MM.1S (cell line): Measurements from ENCODE around the gene PDGFA.

Experiments used
- DNase-seq: peaks from one replicate; pipeline ENCODE4 v3.0.0-alpha.2; 2015
- H2AFZ ChIP-seq: fragments of 300-600 bp; sonication (generic); 2 replicates; pipeline ENCODE4 v1.6.0; 2016; ENCODE audit warnings: antibody characterized with exemption, low read length
- H3F3A ChIP-seq: fragments of 300-600 bp; sonication (generic); 2 replicates; pipeline ENCODE4 v1.6.1; 2016; ENCODE audit warnings: mild to moderate bottlenecking, antibody characterized with exemption, low read length, moderate library complexity, mixed read lengths; ENCODE audit not compliant: insufficient read depth
- H3K27ac ChIP-seq: fragments of 300-600 bp; sonication (generic); 2 replicates; pipeline ENCODE4 v1.5.1; 2016; ENCODE audit warnings: mild to moderate bottlenecking, low read length
- H3K27me3 ChIP-seq: fragments of 300-600 bp; sonication (generic); replicated peaks from 2 replicates; pipeline ENCODE4 v1.6.0; 2016; ENCODE audit warnings: low read length; ENCODE audit not compliant: insufficient read depth
- H3K36me3 ChIP-seq: fragments of 300-600 bp; sonication (generic); replicated peaks from 2 replicates; pipeline ENCODE4 v1.6.1; 2016; ENCODE audit warnings: mild to moderate bottlenecking, low read length, mixed read lengths; ENCODE audit not compliant: insufficient read depth
- H3K4me1 ChIP-seq: fragments of 300-600 bp; sonication (generic); 2 replicates; pipeline ENCODE4 v1.6.1; 2016; ENCODE audit warnings: low read length, mixed read lengths
- H3K4me2 ChIP-seq: fragments of 300-600 bp; sonication (generic); 2 replicates; pipeline ENCODE4 v1.6.0; 2016; ENCODE audit warnings: low read depth, low read length
- H3K4me3 ChIP-seq: fragments of 300-600 bp; sonication (generic); 2 replicates; pipeline ENCODE4 v1.5.1; 2016; ENCODE audit warnings: low read length, mixed read lengths
- H3K79me2 ChIP-seq: fragments of 300-600 bp; sonication (generic); 2 replicates; pipeline ENCODE4 v1.6.1; 2016; ENCODE audit warnings: mixed run types, low read length, mixed read lengths
- H3K9ac ChIP-seq: fragments of 300-600 bp; sonication (generic); 2 replicates; pipeline ENCODE4 v1.6.1; 2016; ENCODE audit warnings: low read length, mixed read lengths
- H3K9me2 ChIP-seq: fragments of 300-600 bp; sonication (generic); replicated peaks from 2 replicates; pipeline ENCODE4 v1.6.1; 2016; ENCODE audit warnings: mild to moderate bottlenecking, low read length, mixed read lengths; ENCODE audit not compliant: insufficient read depth
- H3K9me3 ChIP-seq: fragments of 300-600 bp; sonication (generic); replicated peaks from 2 replicates; pipeline ENCODE4 v1.6.1; 2016; ENCODE audit warnings: mild to moderate bottlenecking, low read length, mixed read lengths; ENCODE audit not compliant: insufficient read depth
- H4K20me1 ChIP-seq: fragments of 300-600 bp; sonication (generic); 2 replicates; pipeline ENCODE4 v1.6.1; 2016; ENCODE audit warnings: mild to moderate bottlenecking, low read length, moderate library complexity, mixed read lengths; ENCODE audit not compliant: insufficient read depth
- EZH2 ChIP-seq: fragments of 300-600 bp; sonication (generic); optimal IDR thresholded peaks from 2 replicates; pipeline ENCODE3; 2017; ENCODE audit warnings: low read depth, mild to moderate bottlenecking, antibody characterized with exemption, low read length, mixed read lengths
- EZH2phosphoT487 ChIP-seq: fragments of 300-600 bp; sonication (generic); IDR thresholded peaks from 2 replicates; pipeline ENCODE4 v1.6.1; 2018; ENCODE audit warnings: antibody characterized with exemption, low read length
- TF ChIP-seq, protein P1 (sequence below): fragments of 300-600 bp; sonication (generic); IDR thresholded peaks from 2 replicates; pipeline ENCODE4 v1.5.1; 2016; ENCODE audit warnings: antibody characterized with exemption, low read length, mixed read lengths

Gene PDGFA

DNA sequence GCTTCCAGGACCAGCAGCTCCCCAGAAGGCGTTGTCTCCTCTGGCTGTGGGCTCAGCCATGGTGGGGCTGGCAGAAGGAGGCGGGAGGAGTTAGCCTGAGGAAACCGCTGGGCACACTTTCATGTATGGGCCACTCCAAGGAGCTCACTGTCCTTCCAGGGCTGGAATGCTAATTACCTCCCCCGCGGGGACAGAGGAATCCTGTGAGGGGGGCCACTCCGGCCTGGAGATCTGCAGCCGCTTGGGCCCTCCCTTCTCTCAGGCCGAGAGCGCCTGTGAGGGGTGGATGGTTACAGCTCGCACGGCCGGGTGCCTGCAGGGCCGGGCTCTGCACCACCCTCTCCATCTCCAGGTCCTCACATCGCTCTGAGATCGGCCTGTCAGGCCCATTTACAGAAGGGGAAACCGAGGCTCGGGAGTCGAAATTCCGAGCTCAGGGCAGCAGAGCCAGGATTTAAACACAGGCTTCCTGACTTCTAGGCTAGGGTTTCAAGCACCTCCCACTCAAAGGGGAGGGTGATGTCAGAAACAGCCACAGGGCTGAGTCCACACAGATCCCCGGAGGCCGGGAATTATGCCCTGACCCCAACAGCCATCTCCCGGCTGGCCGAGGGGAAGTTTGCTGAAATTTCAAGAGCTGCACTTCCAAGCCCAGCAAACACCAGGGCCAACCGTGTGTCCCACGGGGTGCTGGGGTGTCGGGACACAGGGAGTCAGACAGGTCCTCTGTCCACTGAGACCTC, 59.1 kb downstream of the PDGFA start:
- H3K27ac ChIP-seq: no peak overlapping the region
- no peaks in the 10 kb centered on the region for H3K9me3 ChIP-seq
- H3K4me3 ChIP-seq: no peak overlapping the region
- no peaks in the 10 kb centered on the region for H3F3A ChIP-seq
- no peaks in the 10 kb centered on the region for H3K9me2 ChIP-seq
- DNase-seq: no peak
- no peaks in the 10 kb centered on the region for H3K27me3 ChIP-seq
- no peaks in the 10 kb centered on the region for H3K79me2 ChIP-seq
- no peak overlapping the region for H3K4me2 ChIP-seq
- H3K4me1 ChIP-seq: no peaks in the 10 kb centered on the region
- H2AFZ ChIP-seq: no peak overlapping the region
- no peak overlapping the region for H3K9ac ChIP-seq
- no peaks in the 10 kb centered on the region for H3K36me3 ChIP-seq
- no peaks in the 10 kb centered on the region for H4K20me1 ChIP-seq
- TF ChIP-seq, protein P1, sequence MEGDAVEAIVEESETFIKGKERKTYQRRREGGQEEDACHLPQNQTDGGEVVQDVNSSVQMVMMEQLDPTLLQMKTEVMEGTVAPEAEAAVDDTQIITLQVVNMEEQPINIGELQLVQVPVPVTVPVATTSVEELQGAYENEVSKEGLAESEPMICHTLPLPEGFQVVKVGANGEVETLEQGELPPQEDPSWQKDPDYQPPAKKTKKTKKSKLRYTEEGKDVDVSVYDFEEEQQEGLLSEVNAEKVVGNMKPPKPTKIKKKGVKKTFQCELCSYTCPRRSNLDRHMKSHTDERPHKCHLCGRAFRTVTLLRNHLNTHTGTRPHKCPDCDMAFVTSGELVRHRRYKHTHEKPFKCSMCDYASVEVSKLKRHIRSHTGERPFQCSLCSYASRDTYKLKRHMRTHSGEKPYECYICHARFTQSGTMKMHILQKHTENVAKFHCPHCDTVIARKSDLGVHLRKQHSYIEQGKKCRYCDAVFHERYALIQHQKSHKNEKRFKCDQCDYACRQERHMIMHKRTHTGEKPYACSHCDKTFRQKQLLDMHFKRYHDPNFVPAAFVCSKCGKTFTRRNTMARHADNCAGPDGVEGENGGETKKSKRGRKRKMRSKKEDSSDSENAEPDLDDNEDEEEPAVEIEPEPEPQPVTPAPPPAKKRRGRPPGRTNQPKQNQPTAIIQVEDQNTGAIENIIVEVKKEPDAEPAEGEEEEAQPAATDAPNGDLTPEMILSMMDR: no peak
- no peak for TF ChIP-seq EZH2
- TF ChIP-seq EZH2phosphoT487: no peak

DNA sequence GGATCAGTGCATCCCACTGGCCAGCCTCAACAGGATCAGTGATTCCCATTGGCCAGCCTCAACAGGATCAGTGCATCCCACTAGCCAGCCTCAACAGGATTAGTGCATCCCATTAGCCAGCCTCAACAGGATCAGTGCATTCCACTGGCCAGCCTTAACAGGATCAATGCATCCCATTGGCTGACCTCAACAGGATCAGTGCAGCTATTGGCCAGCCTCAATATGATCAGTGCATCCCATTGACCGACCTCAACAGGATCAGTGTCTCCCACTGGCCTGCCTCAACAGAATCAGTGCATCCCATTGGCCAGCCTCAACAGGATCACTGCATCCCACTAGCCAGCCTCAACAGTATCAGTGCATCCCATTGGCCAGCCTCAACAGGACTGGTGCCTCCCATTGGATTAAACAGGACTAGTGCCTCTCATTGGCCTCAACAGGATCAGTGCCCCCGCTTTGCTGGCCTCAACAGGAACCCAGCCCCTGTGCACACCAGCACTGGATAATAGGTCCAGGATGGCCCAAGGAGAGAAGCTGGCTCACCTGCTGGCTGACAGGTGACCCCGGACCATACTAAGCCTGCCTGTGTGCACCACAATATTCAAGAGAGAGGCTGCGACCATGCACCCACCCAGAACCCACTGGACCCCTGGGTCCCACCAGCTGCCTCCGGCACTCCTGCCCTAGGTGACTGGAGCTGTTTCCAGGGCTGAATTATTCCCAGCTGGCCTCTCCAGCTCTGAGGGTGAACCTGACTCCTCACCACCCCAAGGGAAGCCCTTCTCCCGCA, 59.9 kb downstream of the PDGFA start:
- Histone ChIP-seq H3K27me3 (no peaks in the 10 kb centered on the region), H4K20me1 (no peaks in the 10 kb centered on the region), H3K4me2 (no peak overlapping the region), H3K9ac (no peak overlapping the region), H3F3A (no peaks in the 10 kb centered on the region), H3K79me2 (no peaks in the 10 kb centered on the region), H3K4me3 (no peak overlapping the region), H3K27ac (no peak overlapping the region), H2AFZ (no peak overlapping the region), H3K9me3 (no peaks in the 10 kb centered on the region), H3K4me1 (no peaks in the 10 kb centered on the region), H3K36me3 (no peaks in the 10 kb centered on the region), H3K9me2 (no peaks in the 10 kb centered on the region)
- no peak for TF ChIP-seq EZH2
- TF ChIP-seq, protein P1: no peak
- no peak for TF ChIP-seq EZH2phosphoT487
- no peak for DNase-seq

DNA sequence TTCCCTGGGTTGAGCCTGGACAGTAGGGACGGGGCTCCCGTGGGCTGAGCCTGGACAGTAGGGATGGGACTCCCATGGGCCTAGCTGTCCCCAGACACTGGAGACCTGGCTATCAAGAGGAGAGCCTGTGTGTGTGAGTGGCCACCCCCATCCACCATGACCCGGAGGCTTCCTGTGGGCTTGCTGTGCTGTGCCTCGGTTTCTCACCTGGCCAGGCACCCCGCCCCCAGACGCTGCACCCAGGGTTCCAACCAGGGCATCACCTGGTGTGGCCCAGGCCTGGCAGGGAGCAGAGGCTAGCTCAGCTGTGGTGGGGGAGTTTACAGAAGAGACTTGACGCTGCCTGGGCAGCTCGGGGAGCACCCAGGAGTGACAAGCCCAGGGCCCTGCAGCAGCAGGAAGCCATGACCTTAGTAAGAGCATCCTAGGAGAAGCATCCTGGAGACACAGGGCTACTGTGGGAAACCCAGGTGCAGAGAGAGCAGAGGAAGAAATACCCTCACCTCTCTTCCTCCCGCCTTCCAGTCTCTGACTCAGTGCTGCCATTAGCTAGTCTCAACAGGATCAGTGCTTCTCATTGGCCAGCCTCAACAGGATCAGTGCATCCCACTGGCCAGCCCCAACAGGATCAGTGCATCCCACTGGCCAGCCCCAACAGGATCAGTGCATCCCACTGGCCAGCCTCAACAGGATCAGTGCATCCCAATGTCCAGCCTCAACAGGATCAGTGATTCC, 61.0 kb downstream of the PDGFA start:
- Histone ChIP-seq H3K4me3 (no peak overlapping the region), H4K20me1 (no peaks in the 10 kb centered on the region), H3K36me3 (no peaks in the 10 kb centered on the region), H3K27ac (no peak overlapping the region), H2AFZ (no peak overlapping the region), H3K4me1 (no peaks in the 10 kb centered on the region), H3K27me3 (no peaks in the 10 kb centered on the region), H3F3A (no peaks in the 10 kb centered on the region), H3K4me2 (no peak overlapping the region), H3K9me3 (no peaks in the 10 kb centered on the region), H3K9me2 (no peaks in the 10 kb centered on the region), H3K79me2 (no peaks in the 10 kb centered on the region), H3K9ac (no peak overlapping the region)
- TF ChIP-seq, protein P1: no peak
- no peak for TF ChIP-seq EZH2
- TF ChIP-seq EZH2phosphoT487: no peak
- no peak for DNase-seq
